ENCODE results near the gene LEFTY1. TPM values are rescaled to one million over a fixed set of nuclear protein-coding genes. Genes with fewer than 3 reads are reported as not detected.
"Not testable (repeated sequence)": the region's sequence is repeated elsewhere in the genome, so short reads cannot be mapped to it uniquely, and the experiment has no call there.

The LEFTY1 gene
- total and polyA plus RNA-seq, 2 of the 4 experiments (the other 2 are of a cell fraction): not detected

DNA sequence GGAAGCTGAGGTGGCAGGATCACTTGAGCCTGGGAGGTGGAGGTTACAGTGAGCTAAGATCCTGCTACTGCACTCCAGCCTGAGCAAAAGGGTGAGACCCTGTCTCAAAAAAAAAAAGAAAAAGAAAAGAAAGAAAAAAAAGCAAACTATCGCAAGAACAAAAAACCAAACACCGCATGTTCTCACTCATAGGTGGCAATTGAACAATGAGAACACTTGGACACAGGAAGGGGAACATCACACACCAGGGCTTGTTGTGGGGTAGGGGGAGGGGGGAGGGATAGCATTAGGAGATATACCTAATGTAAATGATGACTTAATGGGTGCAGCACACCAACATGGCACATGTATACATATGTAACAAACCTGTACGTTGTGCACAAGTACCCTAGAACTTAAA is 40.5 kb upstream of the LEFTY1 start:
- H2BK120ac ChIP-seq (ENCODE audit: low read depth, low read length); H3K18ac ChIP-seq (ENCODE audit: low read depth, low read length); H3K9me1 ChIP-seq (ENCODE audit: insufficient read depth, low read length); H3K79me1 ChIP-seq (ENCODE audit: low read depth in 1 of 2, low read length in 2 of 2); H3K9me3 ChIP-seq (ENCODE audit: control insufficient read depth, insufficient read depth, low read length); H2BK15ac ChIP-seq (ENCODE audit: low read depth, low read length); H3K27ac ChIP-seq (ENCODE audit: insufficient read depth, low read length); H3K4me1 ChIP-seq (ENCODE audit: control insufficient read depth, insufficient read depth, low read length); POLR2A ChIA-PET (ENCODE audit: unreplicated experiment); BruUV-seq (replicated peaks); dilution Hi-C loops (cut with HindIII; ENCODE audit: low sequenced_read_pairs, unreplicated experiment); H4K5ac ChIP-seq (ENCODE audit: low read depth, low read length); DNase-seq; H4K20me1 ChIP-seq (ENCODE audit: insufficient read depth, low read length); H2AK9ac ChIP-seq (replicated peaks; ENCODE audit: low read depth, low read length, poor library complexity); H4K8ac ChIP-seq (ENCODE audit: low read depth in 2 of 2, low read length in 2 of 2); H4K91ac ChIP-seq (ENCODE audit: insufficient read depth, low read depth, low read length); in situ Hi-C loops (cut with MboI; ENCODE audit: low sequenced_read_pairs); H3K36me3 ChIP-seq (ENCODE audit: control insufficient read depth, insufficient read depth, low read length); CTCF ChIA-PET; H3K9ac ChIP-seq (ENCODE audit: low read depth, low read length); H2BK5ac ChIP-seq (ENCODE audit: low read depth, low read length, poor library complexity, severe bottlenecking); H2BK20ac ChIP-seq (ENCODE audit: low read depth, low read length); H3K4me3 ChIP-seq (ENCODE audit: insufficient read depth, low read depth, low read length); H2AFZ ChIP-seq (replicated peaks; ENCODE audit: low read length, poor library complexity); H3K14ac ChIP-seq (replicated peaks; ENCODE audit: low read depth, low read length); H3K23ac ChIP-seq (ENCODE audit: low read depth, low read length); H3K4me2 ChIP-seq (ENCODE audit: low read depth, low read length); H3K4ac ChIP-seq (ENCODE audit: low read depth, low read length); H3K27me3 ChIP-seq (ENCODE audit: control insufficient read depth, insufficient read depth, low read length); ATAC-seq (ENCODE audit: low read depth); intact Hi-C loops (cut with micrococcal nuclease); H2AK5ac ChIP-seq (ENCODE audit: low read depth, low read length); H3K56ac ChIP-seq (ENCODE audit: extremely low read depth, insufficient read depth, low read length): not testable (repeated sequence)
- WGBS, 2 experiments (ENCODE audit: extremely low coverage in 2 of 2, insufficient read length in 1 of 2): no CpG with 5 or more reads among the region's 3 CpGs
